Upper lobe of left lung (tissue), 6 donors: ENCODE data around the gene SGCA. TPM values are rescaled to one million over a fixed set of nuclear protein-coding genes. Genes with fewer than 3 reads are reported as not detected.

ENCODE experiments used
- ATAC-seq, 2 donors: fragments of 200-7000 bp; cut with Tn5 transposase; one replicate each; pipeline ENCODE4 v1.9.1; 2022; ENCODE audit warnings: mild to moderate bottlenecking in 2 of 2, moderate library complexity in 2 of 2; ENCODE audit not compliant: low FRiP score in 2 of 2
- DNase-seq, 2 donors: peaks; one replicate each; pipeline ENCODE4 v3.0.0-alpha.2; 2019 to 2020
- H3K27ac ChIP-seq, 4 donors: fragments of 200-600 bp; sonication (generic); one replicate each; pipeline ENCODE4 v1.5.1; 2016 to 2019
- H3K27me3 ChIP-seq, 4 donors: fragments of 200-600 bp; sonication (generic); one replicate each; pipeline ENCODE4 v1.5.1; 2017 to 2019
- H3K36me3 ChIP-seq, 4 donors: fragments of 200-600 bp; sonication (generic); one replicate each; pipeline ENCODE4 v1.5.1; 2016 to 2019
- H3K4me1 ChIP-seq, 4 donors: fragments of 200-600 bp; sonication (generic); one replicate each; pipeline ENCODE4 v1.5.1; 2018 to 2019
- H3K4me3 ChIP-seq, 4 donors: fragments of 200-600 bp; sonication (generic); one replicate each; pipeline ENCODE4 v1.5.1; 2017 to 2019; ENCODE audit warnings: mild to moderate bottlenecking in 2 of 4, moderate library complexity in 1 of 4
- H3K9me3 ChIP-seq, 4 donors: fragments of 200-600 bp; sonication (generic); one replicate each; pipeline ENCODE4 v1.5.1; 2018 to 2019
- EP300 ChIP-seq, 4 donors: sonication (generic); formaldehyde crosslinking; IDR thresholded peaks; one replicate each; pipeline ENCODE4 v1.5.1; 2017; ENCODE audit warnings: antibody characterized with exemption in 4 of 4, control low read depth in 2 of 4
- POLR2A ChIP-seq, 4 donors: fragments of 450-650 bp; IDR thresholded peaks; one replicate each; pipeline ENCODE4 v1.5.1; 2016 to 2017; ENCODE audit warnings: antibody characterized with exemption in 4 of 4, mild to moderate bottlenecking in 2 of 4
- POLR2AphosphoS5 ChIP-seq, 2 donors: sonication (generic); formaldehyde crosslinking; IDR thresholded peaks; one replicate each; pipeline ENCODE4 v1.5.1; 2017; ENCODE audit warnings: antibody characterized with exemption in 2 of 2
- WGBS, 2 donors: methylation state at CpG; one replicate each; pipeline ENCODE4 v1.1.5; 2017 to 2018; 5-methylcytosine and 5-hydroxymethylcytosine counted together
- total RNA-seq, 6 donors: library from RNA; depleted of rRNA in 4 of 6; stranded (reverse); fragments of >200 nt in 4 of 6; gene quantifications; one replicate each; pipeline versions ENCODE4 v1.1.0 to v1.2.1, GENCODE V29; 2016 to 2021
- TF ChIP-seq, protein P1 (sequence below), 6 experiments: fragments of 450-650 bp in 4 of 6; fragments of 200-600 bp in 2 of 6; sonication (generic) in 2 of 6; IDR thresholded peaks; one replicate each; pipeline ENCODE4 v1.5.1; 2016 to 2019; ENCODE audit warnings: antibody characterized with exemption in 6 of 6
- donor health status: DM: no; HTN: no; CAD: no; lungs with moderate emphysema.
- donor health status: DM: no; HTN: yes; CAD: no; lungs with severe emphysema.

Gene SGCA
- total RNA-seq, 6 donors from 2014 or later: 1.6 to 19.7 (median 14.1) TPM

DNA sequence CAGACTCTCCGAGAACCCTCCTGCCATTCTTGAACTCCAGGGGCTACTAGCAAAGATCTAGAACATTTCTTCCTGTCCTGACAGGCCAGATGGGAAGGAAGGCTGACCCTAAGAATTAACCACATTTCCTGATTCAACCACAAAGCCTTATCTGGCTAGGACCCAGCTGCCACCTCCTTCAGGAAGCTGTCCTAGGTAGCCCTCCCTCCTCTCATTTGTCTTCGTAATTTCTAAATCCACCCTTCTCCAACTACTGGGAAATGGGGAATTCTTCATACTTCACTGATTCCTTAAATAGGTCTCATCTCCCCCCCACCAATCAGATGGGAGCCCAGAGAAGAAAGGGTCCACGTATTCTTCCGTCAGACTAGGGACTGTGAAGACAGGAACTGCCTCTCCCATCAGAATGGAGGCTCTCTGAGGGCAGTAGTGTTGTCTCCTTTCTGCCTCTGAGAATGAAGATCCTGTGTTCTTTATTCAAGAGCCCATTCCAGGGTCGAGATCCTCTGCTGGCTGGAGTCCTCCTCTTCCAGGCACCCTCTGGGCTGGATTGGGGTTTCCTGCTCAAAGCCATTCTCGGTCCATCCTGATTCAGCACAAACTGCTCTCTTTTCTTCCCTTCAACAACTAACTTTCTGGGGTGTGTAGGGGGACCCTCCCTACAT is 38.0 kb upstream of the SGCA start:
- DNase-seq (no peak), ATAC-seq (no peak)
- H3K4me1 ChIP-seq: peaks cover 34 to 58% (median 47%) of the 10 kb centered on the region in 4 donors
- H3K9me3 ChIP-seq: no peaks in the 10 kb centered on the region
- no peaks in the 10 kb centered on the region for H3K36me3 ChIP-seq
- H3K27ac ChIP-seq: peak overlapping the region in 2 of 4 donors; percentile 73 to 81
- H3K27me3 ChIP-seq: peaks cover 0 to 17% (median 11%) of the 10 kb centered on the region in 4 donors
- 38 to 55% methylated on average over 6 of the region's 6 CpGs for WGBS, 2 donors
- TF ChIP-seq POLR2AphosphoS5 (IDR thresholded peaks at IDR 0.05): no peak
- no peak for TF ChIP-seq POLR2A (IDR thresholded peaks at IDR 0.05)
- no peak for TF ChIP-seq EP300 (IDR thresholded peaks at IDR 0.05)
- TF ChIP-seq, protein P1, sequence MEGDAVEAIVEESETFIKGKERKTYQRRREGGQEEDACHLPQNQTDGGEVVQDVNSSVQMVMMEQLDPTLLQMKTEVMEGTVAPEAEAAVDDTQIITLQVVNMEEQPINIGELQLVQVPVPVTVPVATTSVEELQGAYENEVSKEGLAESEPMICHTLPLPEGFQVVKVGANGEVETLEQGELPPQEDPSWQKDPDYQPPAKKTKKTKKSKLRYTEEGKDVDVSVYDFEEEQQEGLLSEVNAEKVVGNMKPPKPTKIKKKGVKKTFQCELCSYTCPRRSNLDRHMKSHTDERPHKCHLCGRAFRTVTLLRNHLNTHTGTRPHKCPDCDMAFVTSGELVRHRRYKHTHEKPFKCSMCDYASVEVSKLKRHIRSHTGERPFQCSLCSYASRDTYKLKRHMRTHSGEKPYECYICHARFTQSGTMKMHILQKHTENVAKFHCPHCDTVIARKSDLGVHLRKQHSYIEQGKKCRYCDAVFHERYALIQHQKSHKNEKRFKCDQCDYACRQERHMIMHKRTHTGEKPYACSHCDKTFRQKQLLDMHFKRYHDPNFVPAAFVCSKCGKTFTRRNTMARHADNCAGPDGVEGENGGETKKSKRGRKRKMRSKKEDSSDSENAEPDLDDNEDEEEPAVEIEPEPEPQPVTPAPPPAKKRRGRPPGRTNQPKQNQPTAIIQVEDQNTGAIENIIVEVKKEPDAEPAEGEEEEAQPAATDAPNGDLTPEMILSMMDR (IDR thresholded peaks at IDR 0.05): no peak
- H3K4me3 ChIP-seq: no peak overlapping the region

DNA sequence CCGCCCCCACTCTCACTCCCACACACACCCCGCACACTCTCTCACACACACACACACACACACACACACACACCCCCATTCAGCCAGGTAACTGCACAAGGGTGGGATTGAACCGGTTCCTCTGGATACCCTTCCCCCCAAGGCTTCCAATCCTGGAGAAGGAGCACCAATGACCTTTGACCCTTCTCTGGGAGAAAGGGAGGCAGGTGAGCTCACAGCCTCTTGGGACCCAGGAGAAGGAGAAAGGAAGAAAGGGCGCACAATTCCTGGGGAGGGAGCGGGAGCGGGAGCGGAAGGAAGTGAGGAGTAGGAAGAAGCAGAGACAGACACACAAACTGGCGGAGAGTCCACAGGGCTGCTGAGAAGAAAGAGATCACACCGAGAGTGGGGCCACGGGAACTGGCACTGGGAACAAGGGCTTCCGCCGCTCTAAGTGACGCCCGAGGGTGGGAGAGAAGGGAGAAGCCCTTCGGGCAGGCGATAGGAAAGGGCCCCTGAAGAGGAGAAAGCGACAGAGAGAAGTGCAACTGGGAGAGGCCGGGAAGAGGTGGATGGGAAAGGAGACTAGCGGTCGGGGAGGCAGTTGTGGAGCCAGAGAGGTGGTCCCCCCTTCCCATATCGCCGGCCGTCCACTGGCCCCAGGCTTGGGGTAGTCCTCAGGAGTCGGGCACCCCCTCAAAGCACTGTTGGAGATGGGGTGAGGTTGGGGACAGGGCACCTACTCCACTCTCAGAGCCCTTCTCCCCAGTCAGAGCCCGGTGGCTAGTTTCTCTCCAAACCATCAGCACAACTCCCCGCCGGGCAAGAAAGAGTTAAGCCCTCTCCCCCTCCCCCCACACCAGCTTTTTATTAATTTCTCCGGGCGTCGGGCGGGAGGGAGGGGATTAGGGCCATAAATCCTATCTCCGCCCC is 37.1 kb upstream of the SGCA start:
- ATAC-seq (peak in 1 of 2 donors; percentile 16), DNase-seq (no peak)
- WGBS, 2 donors: 9 to 11% methylated on average over 32 of the region's 32 CpGs
- Histone ChIP-seq H3K4me3 (peak overlapping the region; percentile 0 to 59 (median 49)), H3K27ac (peak overlapping the region; percentile 1 to 81 (median 64)), H3K36me3 (no peaks in the 10 kb centered on the region), H3K27me3 (peaks cover 0 to 17% (median 11%) of the 10 kb centered on the region in 4 donors), H3K9me3 (no peaks in the 10 kb centered on the region), H3K4me1 (peaks cover 32 to 58% (median 49%) of the 10 kb centered on the region in 4 donors)
- TF ChIP-seq POLR2A (IDR thresholded peaks at IDR 0.05) (no peak), POLR2AphosphoS5 (IDR thresholded peaks at IDR 0.05) (no peak), EP300 (IDR thresholded peaks at IDR 0.05) (no peak)
- TF ChIP-seq, protein P1 (IDR thresholded peaks at IDR 0.05): no peak

DNA sequence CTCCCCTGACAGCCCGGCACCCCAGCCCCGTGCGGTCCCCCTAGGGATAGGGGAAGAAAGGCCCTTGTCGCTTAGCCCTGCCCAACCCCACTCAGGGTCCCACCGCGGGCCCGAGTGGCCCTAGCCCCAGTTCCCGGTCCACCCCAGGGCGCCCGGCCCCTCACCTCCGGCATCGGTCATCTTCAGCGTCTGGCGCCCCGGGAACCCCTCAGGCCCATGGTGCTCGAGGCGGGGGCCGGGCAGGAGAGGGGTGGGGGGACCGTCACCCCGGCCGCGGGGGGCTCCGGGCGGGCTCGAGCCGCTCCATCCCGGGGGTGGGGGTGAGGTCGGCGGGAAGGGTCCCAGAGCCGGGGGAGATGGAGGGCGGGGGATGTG is 36.5 kb upstream of the SGCA start:
- ATAC-seq (peak in 1 of 2 donors; percentile 3), DNase-seq (peak in 1 of 2 donors; percentile 83)
- Histone ChIP-seq H3K27ac (peak overlapping the region in 3 of 4 donors; percentile 56 to 81 (median 73)), H3K4me1 (peaks cover 26 to 55% (median 48%) of the 10 kb centered on the region in 4 donors), H3K9me3 (no peaks in the 10 kb centered on the region), H3K4me3 (peak overlapping the region; percentile 0 to 59 (median 49)), H3K27me3 (peaks cover 0 to 17% (median 11%) of the 10 kb centered on the region in 4 donors), H3K36me3 (peaks cover 0 to 4% (median 2%) of the 10 kb centered on the region in 4 donors)
- TF ChIP-seq EP300 (IDR thresholded peaks at IDR 0.05): no peak
- TF ChIP-seq, protein P1 (IDR thresholded peaks at IDR 0.05): no peak
- 0% methylated on average over 2 to 18 of the region's 31 CpGs for WGBS, 2 donors

DNA sequence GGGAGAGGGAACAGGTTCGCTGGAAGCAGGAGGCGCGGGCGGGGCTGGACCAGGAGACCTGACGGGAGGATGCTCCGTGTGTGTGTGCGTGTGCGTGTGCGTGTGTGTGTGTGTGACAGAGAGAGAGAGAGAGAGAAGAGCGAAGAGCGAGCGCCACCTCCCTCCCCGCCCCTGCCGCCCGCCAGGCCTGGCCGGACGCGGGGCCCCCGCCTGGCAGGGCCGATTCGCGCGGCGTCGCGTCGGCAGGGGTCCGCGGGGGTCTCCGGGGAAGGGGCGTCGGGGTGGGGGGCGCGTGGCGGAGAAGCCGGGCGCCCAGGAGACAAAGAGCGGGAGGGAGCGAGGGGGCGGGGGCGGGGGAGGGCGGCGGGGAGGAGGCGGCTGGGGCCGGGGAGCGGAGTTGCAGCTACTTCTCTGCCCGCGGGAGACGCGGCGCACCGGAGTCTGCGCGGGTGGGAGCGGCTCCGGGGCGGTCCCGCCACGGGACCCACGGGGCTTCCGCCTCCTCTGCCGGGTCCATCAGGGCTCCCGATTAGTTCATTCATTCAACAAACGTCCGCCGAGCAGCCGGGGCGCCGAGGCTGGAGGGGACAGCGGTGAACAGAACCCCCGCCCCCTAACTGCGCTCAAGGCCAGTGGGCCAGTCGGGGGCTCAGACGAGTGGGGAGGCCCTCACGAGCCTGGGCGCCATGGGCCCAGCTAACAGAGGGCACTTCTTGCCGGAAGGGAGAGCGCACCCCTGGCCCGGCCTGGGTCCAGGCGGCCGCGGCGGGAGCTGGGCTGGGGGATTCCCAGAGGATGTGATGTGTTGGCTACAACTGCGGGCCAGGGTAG is 35.9 kb upstream of the SGCA start, which contains the start of gene SAMD14:
TSS of gene SAMD14 (minus strand) at position 433 of the 831 bp plus-strand sequence. CDS start 5,201 bp downstream, outside the sequence.
- H3K4me1 ChIP-seq: peaks cover 26 to 55% (median 46%) of the 10 kb centered on the region in 4 donors
- peaks cover 0 to 10% (median 7%) of the 10 kb centered on the region in 4 donors for H3K36me3 ChIP-seq
- peak in 1 of 2 donors; percentile 67 for ATAC-seq
- peak within 1 kb of the TSS; percentile 1 to 81 (median 64) for H3K27ac ChIP-seq
- no peaks in the 10 kb centered on the region for H3K9me3 ChIP-seq
- 0 to 4% methylated on average over 4 to 27 of the region's 84 CpGs for WGBS, 2 donors
- H3K4me3 ChIP-seq: peak within 1 kb of the TSS; percentile 16 to 59 (median 49)
- TF ChIP-seq POLR2AphosphoS5 (IDR thresholded peaks at IDR 0.05) (no peak), EP300 (IDR thresholded peaks at IDR 0.05) (no peak), POLR2A (IDR thresholded peaks at IDR 0.05) (no peak)
- TF ChIP-seq, protein P1 (IDR thresholded peaks at IDR 0.05): no peak
- peaks cover 0 to 17% (median 11%) of the 10 kb centered on the region in 4 donors for H3K27me3 ChIP-seq
- DNase-seq: peak in 1 of 2 donors; percentile 89
